Colonic mucosa (tissue), 4 donors: ENCODE data around the gene CTDP1. TPM values are rescaled to one million over a fixed set of nuclear protein-coding genes. Genes with fewer than 3 reads are reported as not detected.
"Not testable (repeated sequence)": the region's sequence is repeated elsewhere in the genome, so short reads cannot be mapped to it uniquely, and the experiment has no call there.

Source experiments
- DNase-seq: peaks from one replicate; pipeline ENCODE4 v3.0.0-alpha.2; 2020
- H3K27ac ChIP-seq: fragments of 200-600 bp; one replicate; pipeline ENCODE4 v1.8.0; 2021
- H3K27me3 ChIP-seq: fragments of 200-600 bp; one replicate; pipeline ENCODE4 v1.8.0; 2021
- H3K36me3 ChIP-seq: fragments of 200-600 bp; one replicate; pipeline ENCODE4 v1.8.0; 2021
- H3K4me1 ChIP-seq: fragments of 200-600 bp; one replicate; pipeline ENCODE4 v1.8.0; 2021; ENCODE audit warnings: mild to moderate bottlenecking
- H3K4me3 ChIP-seq: fragments of 200-600 bp; one replicate; pipeline ENCODE4 v1.8.0; 2021
- H3K9ac ChIP-seq, 2 donors: one replicate each; pipeline ENCODE4 v1.7.0; 2013; ENCODE audit warnings: control low read depth in 2 of 2, low read depth in 2 of 2, low read length in 2 of 2
- H3K9me3 ChIP-seq: fragments of 200-600 bp; one replicate; pipeline ENCODE4 v1.8.0; 2021
- intact Hi-C: fragments of 100-400 bp; cut with DNase I; formaldehyde crosslinking; loops from one replicate; pipeline ENCODE4 v1.14.1; 2022
- total RNA-seq, 2 donors: library from RNA; stranded (reverse); fragmentation: NEBNext Ultra II Directional in 1 of 2; extraction: Animal tissue kit (Norgen Biotek cat#: 25700) in 1 of 2; gene quantifications; one replicate each; pipeline ENCODE4 v1.2.1, GENCODE V29; 2021
- TF ChIP-seq, protein P1 (sequence below): fragments of 200-600 bp; IDR thresholded peaks from one replicate; pipeline ENCODE4 v1.8.0; 2022; ENCODE audit warnings: antibody characterized with exemption, mild to moderate bottlenecking
- donor health status: healthy.
- donor health status: DM: no; HTN: no; CAD: no.
- donor health status: DM: no; HTN: no; CAD: no.

The CTDP1 gene
- total RNA-seq, 2 donors from 2014 or later: 34.7 to 36.9 TPM

DNA sequence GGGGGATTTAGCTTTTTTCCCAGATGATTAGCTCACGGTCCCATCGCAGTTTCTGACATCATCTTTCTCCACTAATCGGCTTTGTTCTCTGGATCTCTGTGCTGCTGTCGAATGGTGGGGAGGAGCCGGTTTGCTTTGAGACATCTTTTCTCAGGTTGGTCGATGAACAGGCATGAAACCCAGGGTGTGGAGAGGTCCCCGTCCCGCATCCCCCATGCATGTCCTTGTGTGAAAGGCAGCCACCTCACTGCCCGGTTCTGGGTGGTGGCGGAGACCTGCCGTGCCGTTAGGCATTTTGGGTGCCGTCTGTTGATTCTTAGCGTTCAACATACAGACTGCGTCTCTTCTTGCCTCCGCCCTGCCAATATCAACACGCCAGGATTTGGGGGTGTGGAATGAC lies 57.8 kb downstream of the CTDP1 start:
- Histone ChIP-seq H3K9ac (no peak overlapping the region), H3K9me3 (no peaks in the 10 kb centered on the region), H3K27ac (no peak overlapping the region), H3K27me3 (no peaks in the 10 kb centered on the region), H3K4me3 (no peak overlapping the region), H3K36me3 (no peaks in the 10 kb centered on the region), H3K4me1 (no peaks in the 10 kb centered on the region)
- intact Hi-C loops: no loop called here
- no peak for DNase-seq
- TF ChIP-seq, protein P1, sequence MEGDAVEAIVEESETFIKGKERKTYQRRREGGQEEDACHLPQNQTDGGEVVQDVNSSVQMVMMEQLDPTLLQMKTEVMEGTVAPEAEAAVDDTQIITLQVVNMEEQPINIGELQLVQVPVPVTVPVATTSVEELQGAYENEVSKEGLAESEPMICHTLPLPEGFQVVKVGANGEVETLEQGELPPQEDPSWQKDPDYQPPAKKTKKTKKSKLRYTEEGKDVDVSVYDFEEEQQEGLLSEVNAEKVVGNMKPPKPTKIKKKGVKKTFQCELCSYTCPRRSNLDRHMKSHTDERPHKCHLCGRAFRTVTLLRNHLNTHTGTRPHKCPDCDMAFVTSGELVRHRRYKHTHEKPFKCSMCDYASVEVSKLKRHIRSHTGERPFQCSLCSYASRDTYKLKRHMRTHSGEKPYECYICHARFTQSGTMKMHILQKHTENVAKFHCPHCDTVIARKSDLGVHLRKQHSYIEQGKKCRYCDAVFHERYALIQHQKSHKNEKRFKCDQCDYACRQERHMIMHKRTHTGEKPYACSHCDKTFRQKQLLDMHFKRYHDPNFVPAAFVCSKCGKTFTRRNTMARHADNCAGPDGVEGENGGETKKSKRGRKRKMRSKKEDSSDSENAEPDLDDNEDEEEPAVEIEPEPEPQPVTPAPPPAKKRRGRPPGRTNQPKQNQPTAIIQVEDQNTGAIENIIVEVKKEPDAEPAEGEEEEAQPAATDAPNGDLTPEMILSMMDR: no peak

GRCh38 chr18:79738041-79738461 lies 58.4 kb downstream of the CTDP1 start:
- no peaks in the 10 kb centered on the region for H3K36me3 ChIP-seq
- no peak overlapping the region for H3K9ac ChIP-seq
- DNase-seq: no peak
- no peaks in the 10 kb centered on the region for H3K9me3 ChIP-seq
- intact Hi-C loops: no loop called here
- TF ChIP-seq, protein P1: no peak
- H3K27me3 ChIP-seq: no peaks in the 10 kb centered on the region
- no peaks in the 10 kb centered on the region for H3K4me1 ChIP-seq
- no peak overlapping the region for H3K4me3 ChIP-seq
- no peak overlapping the region for H3K27ac ChIP-seq

DNA sequence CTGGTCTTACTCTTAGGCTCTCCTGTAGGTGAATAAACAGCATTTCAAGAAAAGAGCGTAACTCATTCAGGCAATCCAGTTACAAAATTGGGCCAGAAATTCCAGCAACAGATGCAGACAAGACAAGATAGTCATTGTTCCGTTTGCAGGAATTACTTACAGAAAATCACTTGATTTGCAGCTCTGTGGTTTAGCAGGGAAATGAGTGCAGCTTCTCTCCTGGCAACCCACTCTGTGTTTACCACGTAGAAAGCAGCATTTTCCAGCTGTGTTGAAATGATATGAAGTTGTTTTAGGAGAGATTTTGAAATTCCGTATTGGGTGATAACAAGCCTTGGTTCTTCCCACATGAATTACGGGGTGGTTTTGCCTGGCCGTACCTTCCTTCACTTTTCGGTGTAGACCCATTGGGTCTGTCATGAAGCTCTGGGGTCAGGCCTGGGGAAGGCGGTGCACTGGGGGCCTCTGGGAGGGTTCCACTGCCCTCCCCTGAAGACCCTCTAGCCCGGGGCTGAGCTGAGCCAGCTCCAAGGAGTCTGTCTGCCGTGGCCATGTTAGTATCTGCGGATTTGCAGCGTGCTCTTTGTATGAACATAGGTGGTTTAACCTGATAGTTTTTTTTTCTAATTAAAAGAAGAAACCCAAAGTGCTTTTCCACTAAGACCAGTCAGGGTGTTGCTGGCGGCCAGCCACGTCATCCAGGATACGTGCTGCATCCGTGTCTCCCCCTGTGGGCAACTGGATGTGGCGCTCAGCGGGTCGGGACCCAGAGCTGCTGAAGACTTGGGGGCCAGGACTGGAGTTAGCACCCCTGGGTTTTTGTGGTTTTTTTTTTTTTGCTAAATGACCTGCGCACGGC lies 59.2 kb downstream of the CTDP1 start:
- Histone ChIP-seq H3K9ac (no peak overlapping the region), H3K36me3 (no peaks in the 10 kb centered on the region), H3K4me3 (no peak overlapping the region), H3K27me3 (no peaks in the 10 kb centered on the region), H3K27ac (no peak overlapping the region), H3K9me3 (no peaks in the 10 kb centered on the region), H3K4me1 (no peaks in the 10 kb centered on the region)
- TF ChIP-seq, protein P1: no peak
- no peak for DNase-seq
- intact Hi-C loops: no loop called here

DNA sequence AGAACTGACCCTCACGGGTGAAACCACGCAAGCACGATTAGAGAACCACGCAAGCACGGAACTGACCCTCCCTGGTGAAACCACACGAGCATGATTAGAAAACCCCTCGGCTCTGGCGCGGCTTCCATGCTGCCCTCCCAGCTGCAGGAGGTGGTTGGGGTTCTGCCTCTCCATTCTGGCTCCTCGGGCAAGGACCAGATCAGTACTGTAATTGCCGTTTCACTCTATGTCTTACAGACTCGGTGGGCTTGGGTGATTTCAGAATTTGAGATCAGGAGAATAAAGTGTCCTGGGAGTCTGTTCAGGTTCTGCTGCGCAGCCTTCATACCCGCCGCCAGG lies 59.8 kb downstream of the CTDP1 start:
- TF ChIP-seq, protein P1: no peak
- H3K9ac ChIP-seq: no peak overlapping the region
- H3K4me1 ChIP-seq: no peaks in the 10 kb centered on the region
- H3K27ac ChIP-seq: no peak overlapping the region
- no peaks in the 10 kb centered on the region for H3K36me3 ChIP-seq
- intact Hi-C loops: no loop called here
- no peak overlapping the region for H3K4me3 ChIP-seq
- no peaks in the 10 kb centered on the region for H3K27me3 ChIP-seq
- H3K9me3 ChIP-seq: no peaks in the 10 kb centered on the region
- DNase-seq: no peak

GRCh38 chr18:79740047-79740446 lies 60.4 kb downstream of the CTDP1 start:
- H3K4me3 ChIP-seq, H3K9me3 ChIP-seq, H3K9ac ChIP-seq, H3K27ac ChIP-seq, H3K36me3 ChIP-seq, DNase-seq, H3K27me3 ChIP-seq, intact Hi-C loops, H3K4me1 ChIP-seq: not testable (repeated sequence)
